Mucosa of descending colon (tissue), 3 donors: Measurements from ENCODE around the gene AGRP. TPM values are rescaled to one million over a fixed set of nuclear protein-coding genes. Genes with fewer than 3 reads are reported as not detected.
A peak's percentile ranks its signal among the peaks of the same experiment; 100 is the strongest.

ENCODE experiments used
- ATAC-seq: fragments of 200-7000 bp; cut with Tn5 transposase; one replicate; pipeline ENCODE4 v1.9.1; 2020; ENCODE audit warnings: mild to moderate bottlenecking, moderate library complexity
- DNase-seq, 3 donors: peaks; one replicate each; pipeline ENCODE4 v3.0.0-alpha.2; 2020
- H3K36me3 ChIP-seq: fragments of 200-600 bp; one replicate; pipeline ENCODE4 v1.8.0; 2021; ENCODE audit warnings: low read depth, mild to moderate bottlenecking
- H3K4me1 ChIP-seq: fragments of 200-600 bp; one replicate; pipeline ENCODE4 v1.8.0; 2021; ENCODE audit warnings: low read depth, mild to moderate bottlenecking
- H3K4me3 ChIP-seq: fragments of 200-600 bp; one replicate; pipeline ENCODE4 v1.8.0; 2021; ENCODE audit warnings: mild to moderate bottlenecking
- H3K9me3 ChIP-seq: fragments of 200-600 bp; one replicate; pipeline ENCODE4 v1.8.0; 2021; ENCODE audit warnings: mild to moderate bottlenecking
- CTCF ChIP-seq: fragments of 200-600 bp; IDR thresholded peaks from one replicate; pipeline ENCODE4 v1.8.0; 2022; ENCODE audit warnings: antibody characterized with exemption, mild to moderate bottlenecking
- intact Hi-C, 2 donors: fragments of 100-400 bp; cut with DNase I in 1 of 2; cut with micrococcal nuclease in 1 of 2; formaldehyde crosslinking; loops; one replicate each; pipeline versions ENCODE4 v1.11.0 to v1.11.1; 2022; cut with DNase I, micrococcal nuclease
- long read RNA-seq, 2 donors: library from polyadenylated mRNA; unstranded; transcript quantifications; one replicate each; pipeline ENCODE4 v2.0.0, GENCODE V29; 2019 to 2021
- total RNA-seq, 3 donors: library from RNA; stranded (reverse); fragmentation: NEBNext Ultra II Directional in 2 of 3; extraction: Animal tissue kit (Norgen Biotek cat#: 25700) in 2 of 3; gene quantifications; one replicate each; pipeline versions ENCODE4 v1.2.1 to v1.2.4, GENCODE V29; 2021 to 2023
- donor health status: DM: no; HTN: no; CAD: no; lungs with moderate emphysema.
- donor health status: DM: no; HTN: no; CAD: no.
- donor health status: DM: no; HTN: yes; CAD: no.

AGRP gene
- total RNA-seq: not detected
- long read RNA-seq, donor 1: 0 reads
- long read RNA-seq, donor 2: 0 reads

- peaks cover 4% of the 10 kb centered on the region for H3K36me3 ChIP-seq
- ATAC-seq: no peak
Measured at GRCh38 chr16:67483150-67483549, at the start of gene AGRP. Gene AGRP (minus strand): TSS chr16:67483547. CDS start chr16:67483398, 149 bp downstream.

GRCh38 chr16:67531247-67531646 is 47.9 kb upstream of the AGRP start:
- DNase-seq (no peak), ATAC-seq (peak; percentile 13)
- intact Hi-C loops: no loop called here
- peaks cover 20% of the 10 kb centered on the region for H3K4me1 ChIP-seq
- no peak for TF ChIP-seq CTCF
- H3K36me3 ChIP-seq: no peaks in the 10 kb centered on the region
- H3K4me3 ChIP-seq: no peak overlapping the region
- no peaks in the 10 kb centered on the region for H3K9me3 ChIP-seq

More at GRCh38 chr16:67483150-67483549, at the start of gene AGRP:
- H3K9me3 ChIP-seq: no peaks in the 10 kb centered on the region
- DNase-seq: peak in 1 of 3 donors; percentile 55
- intact Hi-C loops: no loop called here
- TF ChIP-seq CTCF: no peak
- H3K4me3 ChIP-seq: no peak within 1 kb of the TSS
- peaks cover 32% of the 10 kb centered on the region for H3K4me1 ChIP-seq

GRCh38 chr16:67530013-67530939 is 46.9 kb upstream of the AGRP start:
- TF ChIP-seq CTCF: no peak
- H3K4me1 ChIP-seq: peaks cover 20% of the 10 kb centered on the region
- intact Hi-C loops: no loop called here
- H3K36me3 ChIP-seq: no peaks in the 10 kb centered on the region
- peak overlapping the region; percentile 30 for H3K4me3 ChIP-seq
- no peaks in the 10 kb centered on the region for H3K9me3 ChIP-seq
- DNase-seq: peak; percentile 51 to 86 (median 73)
- ATAC-seq: peak; percentile 65

DNA sequence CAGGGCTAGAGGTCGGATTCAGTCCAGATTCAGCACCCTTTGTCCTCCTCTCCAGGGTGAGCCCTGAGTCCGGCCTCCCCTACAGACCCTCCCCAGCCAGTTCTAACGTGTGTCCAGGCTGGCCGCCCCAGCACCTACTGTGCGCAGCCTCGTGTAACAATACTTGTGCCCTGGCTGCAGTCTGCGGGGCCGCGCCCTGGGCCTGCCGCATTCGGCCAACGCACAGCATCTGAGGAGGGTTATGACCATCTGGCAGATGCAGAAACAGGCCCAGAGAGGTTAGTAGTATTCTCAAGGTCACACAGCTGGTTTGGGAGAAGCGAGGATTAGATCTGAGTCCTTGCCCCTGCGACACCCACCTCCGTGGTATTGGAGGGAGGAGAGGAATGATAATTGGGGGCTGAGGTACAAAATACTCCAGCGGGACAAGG is 46.2 kb upstream of the AGRP start:
- peaks cover 20% of the 10 kb centered on the region for H3K4me1 ChIP-seq
- DNase-seq (peak in 1 of 3 donors; percentile 68), ATAC-seq (peak; percentile 31)
- peak overlapping the region; percentile 30 for H3K4me3 ChIP-seq
- no peaks in the 10 kb centered on the region for H3K36me3 ChIP-seq
- no peak for TF ChIP-seq CTCF
- intact Hi-C loops: no loop called here
- H3K9me3 ChIP-seq: no peaks in the 10 kb centered on the region

- Histone ChIP-seq H3K36me3 (no peaks in the 10 kb centered on the region), H3K9me3 (no peaks in the 10 kb centered on the region), H3K4me3 (peak overlapping the region; percentile 30), H3K4me1 (peaks cover 20% of the 10 kb centered on the region)
- TF ChIP-seq CTCF: no peak
- DNase-seq (peak in 2 of 3 donors; percentile 67 to 71), ATAC-seq (peak; percentile 61)
- intact Hi-C loops: no loop called here
Measured at GRCh38 chr16:67528870-67529581, 45.7 kb upstream of the AGRP start.
